Suprapubic skin (tissue), 4 donors: ENCODE measurements around the gene SEMA6A.

ENCODE experiments used
- EP300 ChIP-seq: sonication (generic); formaldehyde crosslinking; IDR thresholded peaks from one replicate; pipeline ENCODE4 v1.6.1; 2017; ENCODE audit warnings: antibody characterized with exemption
- POLR2AphosphoS5 ChIP-seq, 3 donors: sonication (generic); formaldehyde crosslinking; IDR thresholded peaks; one replicate each; pipeline ENCODE4 v1.6.1; 2017; ENCODE audit warnings: antibody characterized with exemption in 3 of 3
- TF ChIP-seq, protein P1 (sequence below), 2 donors: fragments of 200-600 bp in 1 of 2; fragments of 450-650 bp in 1 of 2; sonication (generic) in 1 of 2; IDR thresholded peaks; one replicate each; pipeline ENCODE4 v1.5.1; 2016 to 2019; ENCODE audit warnings: antibody characterized with exemption in 2 of 2, mild to moderate bottlenecking in 1 of 2, moderate library complexity in 1 of 2

GRCh38 chr5:116579144-116579543 lies 4.5 kb upstream of the SEMA6A start:
- TF ChIP-seq, protein P1, sequence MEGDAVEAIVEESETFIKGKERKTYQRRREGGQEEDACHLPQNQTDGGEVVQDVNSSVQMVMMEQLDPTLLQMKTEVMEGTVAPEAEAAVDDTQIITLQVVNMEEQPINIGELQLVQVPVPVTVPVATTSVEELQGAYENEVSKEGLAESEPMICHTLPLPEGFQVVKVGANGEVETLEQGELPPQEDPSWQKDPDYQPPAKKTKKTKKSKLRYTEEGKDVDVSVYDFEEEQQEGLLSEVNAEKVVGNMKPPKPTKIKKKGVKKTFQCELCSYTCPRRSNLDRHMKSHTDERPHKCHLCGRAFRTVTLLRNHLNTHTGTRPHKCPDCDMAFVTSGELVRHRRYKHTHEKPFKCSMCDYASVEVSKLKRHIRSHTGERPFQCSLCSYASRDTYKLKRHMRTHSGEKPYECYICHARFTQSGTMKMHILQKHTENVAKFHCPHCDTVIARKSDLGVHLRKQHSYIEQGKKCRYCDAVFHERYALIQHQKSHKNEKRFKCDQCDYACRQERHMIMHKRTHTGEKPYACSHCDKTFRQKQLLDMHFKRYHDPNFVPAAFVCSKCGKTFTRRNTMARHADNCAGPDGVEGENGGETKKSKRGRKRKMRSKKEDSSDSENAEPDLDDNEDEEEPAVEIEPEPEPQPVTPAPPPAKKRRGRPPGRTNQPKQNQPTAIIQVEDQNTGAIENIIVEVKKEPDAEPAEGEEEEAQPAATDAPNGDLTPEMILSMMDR (IDR thresholded peaks at IDR 0.05), result no peak
- TF ChIP-seq POLR2AphosphoS5 (IDR thresholded peaks at IDR 0.05), result no peak
- TF ChIP-seq EP300, result no peak
